A673 (cell line): ENCODE results near the gene CCN5.

ENCODE experiments used
- CTCF ChIP-seq: fragments of 300-800, 200-600 bp; sonication (generic); conservative IDR thresholded peaks from 2 replicates; pipeline ENCODE4 v1.5.1; 2017; ENCODE audit warnings: low read depth, mild to moderate bottlenecking, antibody characterized with exemption, low read length, moderate library complexity, mixed read lengths
- EZH2 ChIP-seq: fragments of 200-600 bp; sonication (generic); IDR thresholded peaks from 2 replicates; pipeline ENCODE4 v1.6.1; 2017; ENCODE audit warnings: borderline replicate concordance, low read depth, mild to moderate bottlenecking, mixed read lengths, antibody characterized with exemption, low read length; ENCODE audit not compliant: poor library complexity, severe bottlenecking

GRCh38 chr20:44719841-44720240 is 4.7 kb downstream of the CCN5 start:
- TF ChIP-seq EZH2, result no peak
- TF ChIP-seq CTCF, result no peak
